Femur (tissue), 1 donor: ENCODE measurements around the gene ARHGEF12.
A peak's percentile ranks its signal among the peaks of the same experiment; 100 is the strongest.

Source experiments
- DNase-seq: peaks from one replicate; pipeline ENCODE4 v3.0.0-alpha.2; 2017

The ARHGEF12 gene

DNA sequence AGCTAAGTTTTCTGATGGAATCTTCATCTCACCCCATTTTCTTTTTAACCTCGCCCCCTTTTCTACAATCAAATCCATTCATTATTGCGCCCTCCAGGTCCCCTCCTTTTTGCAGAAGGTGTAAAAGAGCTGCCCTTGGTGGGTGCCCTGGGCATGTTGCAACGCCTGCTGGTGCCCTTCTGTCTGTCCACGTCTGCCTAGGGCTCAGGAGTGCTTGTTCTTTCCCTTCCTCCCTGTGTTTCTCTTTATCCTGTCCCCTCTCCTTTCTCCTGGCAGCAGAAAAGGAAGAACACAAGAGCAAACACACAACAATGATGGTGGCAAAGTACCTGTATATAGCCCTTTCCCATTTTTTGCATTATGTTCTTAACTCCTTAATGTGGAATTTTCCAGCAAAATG lies 17.3 kb upstream of the ARHGEF12 start:
- DNase-seq, result no peak

DNA sequence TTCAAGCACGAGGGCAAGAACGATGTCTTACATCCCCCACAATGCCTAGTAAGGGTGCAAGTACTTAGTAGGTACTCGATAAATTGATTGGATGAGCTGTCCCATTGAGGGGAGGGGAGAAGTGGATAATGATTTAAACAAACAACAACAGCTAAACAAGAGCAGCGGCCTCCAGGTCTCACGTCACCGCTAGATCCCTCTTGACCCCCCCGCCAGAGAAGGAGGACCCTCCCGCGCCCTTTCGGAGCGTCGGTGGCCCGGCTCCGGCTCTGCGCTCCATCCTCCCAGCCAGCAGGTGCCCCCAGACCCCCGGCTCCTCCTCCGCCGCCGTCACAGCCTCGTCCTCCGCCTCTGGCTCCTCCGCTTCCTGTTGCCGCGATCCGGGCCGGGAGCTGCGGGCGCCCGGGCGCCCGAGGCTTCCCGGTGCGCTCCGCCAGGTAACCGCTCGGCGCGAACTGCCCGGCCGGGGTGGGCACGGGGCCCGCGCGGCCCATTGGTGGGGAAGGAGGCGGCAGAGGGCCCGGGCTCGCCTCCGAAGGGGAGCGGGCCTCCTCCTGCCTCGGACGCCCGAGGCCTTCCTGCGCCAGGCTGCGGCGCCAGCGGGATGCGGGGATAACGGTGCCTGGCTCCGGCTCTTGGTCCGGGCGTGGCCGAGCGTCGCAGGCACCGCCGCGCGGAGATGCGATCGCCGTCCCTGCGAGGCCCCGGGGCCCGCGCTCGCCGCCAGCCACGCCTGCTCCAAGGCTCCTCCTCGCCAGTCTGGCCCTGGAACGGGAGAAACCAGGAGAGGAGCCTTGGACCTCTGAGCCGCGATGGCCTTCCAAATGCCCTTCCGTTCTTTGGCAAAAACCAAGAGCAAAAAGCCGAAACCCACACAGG lies 11.0 kb upstream of the ARHGEF12 start, which contains the start of gene TLCD5:
TSS of gene TLCD5 (plus strand) at position 368 of the 879 bp plus-strand sequence. CDS start 2,143 bp downstream, outside the sequence.
- DNase-seq, result peak; percentile 88

DNA sequence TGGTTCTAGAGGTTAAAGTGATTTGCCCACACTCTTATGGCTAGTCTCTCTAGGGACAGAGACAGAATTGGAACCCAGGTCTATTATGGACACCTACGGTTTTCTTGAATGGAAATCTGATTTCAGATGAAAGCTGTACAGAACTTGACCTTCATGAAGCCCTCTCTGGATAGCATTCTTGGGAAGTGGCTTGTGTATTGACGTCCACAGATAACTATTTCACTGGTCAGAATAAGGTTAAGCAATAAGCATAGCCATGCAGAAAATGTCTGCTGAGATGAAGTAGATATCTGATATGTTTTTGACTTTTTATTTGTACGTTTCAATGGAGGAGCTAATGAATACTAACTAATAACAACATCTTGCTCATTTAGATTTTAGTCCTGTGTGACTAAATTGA lies 10.0 kb upstream of the ARHGEF12 start:
- no peak for DNase-seq

DNA sequence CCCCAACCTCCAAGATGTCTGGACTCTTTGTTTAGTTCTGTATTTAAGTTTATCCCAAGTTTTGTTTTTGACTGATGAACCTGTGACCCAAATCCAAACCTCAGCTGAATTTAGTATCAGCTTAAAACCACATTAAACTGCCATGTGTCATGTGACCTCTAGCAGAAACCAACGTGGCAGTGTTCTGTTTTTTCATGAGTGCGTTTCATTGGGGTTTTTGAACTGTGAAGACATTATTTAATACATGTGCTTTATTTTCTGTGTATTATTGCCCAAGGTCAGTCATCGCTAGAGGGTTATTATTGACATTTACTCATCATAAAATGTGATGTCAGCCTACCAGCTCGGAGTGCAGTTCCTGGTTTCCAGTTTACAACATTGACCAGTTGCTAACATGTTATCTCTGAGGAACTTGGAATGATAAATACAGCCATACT lies 9.3 kb upstream of the ARHGEF12 start:
- DNase-seq, result no peak

DNA sequence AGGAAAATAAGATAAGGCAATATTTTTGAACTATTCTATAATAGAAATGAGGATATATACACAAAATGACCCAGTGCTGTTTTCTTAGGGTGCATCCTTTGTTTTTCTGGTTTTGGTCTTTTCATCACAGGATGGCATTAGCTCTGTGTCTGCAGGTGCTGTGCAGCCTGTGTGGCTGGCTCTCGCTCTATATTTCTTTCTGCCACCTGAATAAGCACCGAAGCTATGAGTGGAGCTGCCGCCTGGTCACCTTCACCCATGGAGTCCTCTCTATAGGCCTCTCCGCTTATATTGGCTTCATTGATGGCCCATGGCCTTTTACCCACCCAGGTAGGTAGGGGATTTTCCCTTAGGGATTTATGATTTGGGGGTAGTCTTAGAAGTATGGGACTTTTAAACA lies 8.9 kb upstream of the ARHGEF12 start:
- DNase-seq, result no peak

DNA sequence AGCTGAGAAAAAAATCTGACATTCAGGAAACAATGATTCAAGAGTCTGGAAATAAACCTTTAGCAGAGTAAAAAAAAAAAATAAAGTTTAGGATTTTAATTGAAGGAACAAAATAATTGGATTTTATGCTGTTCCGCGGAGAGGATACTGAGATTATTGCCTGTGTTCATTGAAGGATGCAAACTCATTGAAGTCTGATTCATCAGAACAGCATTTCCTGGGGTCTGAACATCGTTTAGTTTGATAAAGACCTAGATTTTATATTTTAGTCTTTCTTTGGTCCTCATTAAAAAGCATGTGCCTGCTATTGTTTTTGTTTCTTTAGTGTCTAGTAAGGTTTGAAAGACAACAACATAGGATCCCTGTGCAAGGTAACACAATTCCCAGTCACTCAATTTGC lies 6.7 kb upstream of the ARHGEF12 start:
- no peak for DNase-seq

DNA sequence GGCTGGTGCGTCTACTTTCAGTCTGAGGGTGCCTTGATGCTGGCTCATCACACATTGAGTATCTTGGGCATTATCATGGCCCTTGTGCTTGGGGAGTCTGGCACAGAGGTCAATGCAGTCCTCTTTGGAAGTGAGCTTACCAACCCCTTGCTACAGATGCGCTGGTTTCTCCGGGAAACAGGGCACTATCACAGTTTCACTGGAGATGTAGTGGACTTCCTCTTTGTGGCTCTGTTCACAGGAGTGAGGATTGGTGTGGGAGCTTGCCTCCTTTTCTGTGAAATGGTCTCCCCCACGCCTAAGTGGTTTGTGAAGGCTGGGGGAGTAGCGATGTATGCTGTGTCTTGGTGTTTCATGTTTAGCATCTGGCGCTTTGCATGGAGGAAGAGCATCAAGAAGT lies 6.2 kb upstream of the ARHGEF12 start:
- DNase-seq, result no peak

DNA sequence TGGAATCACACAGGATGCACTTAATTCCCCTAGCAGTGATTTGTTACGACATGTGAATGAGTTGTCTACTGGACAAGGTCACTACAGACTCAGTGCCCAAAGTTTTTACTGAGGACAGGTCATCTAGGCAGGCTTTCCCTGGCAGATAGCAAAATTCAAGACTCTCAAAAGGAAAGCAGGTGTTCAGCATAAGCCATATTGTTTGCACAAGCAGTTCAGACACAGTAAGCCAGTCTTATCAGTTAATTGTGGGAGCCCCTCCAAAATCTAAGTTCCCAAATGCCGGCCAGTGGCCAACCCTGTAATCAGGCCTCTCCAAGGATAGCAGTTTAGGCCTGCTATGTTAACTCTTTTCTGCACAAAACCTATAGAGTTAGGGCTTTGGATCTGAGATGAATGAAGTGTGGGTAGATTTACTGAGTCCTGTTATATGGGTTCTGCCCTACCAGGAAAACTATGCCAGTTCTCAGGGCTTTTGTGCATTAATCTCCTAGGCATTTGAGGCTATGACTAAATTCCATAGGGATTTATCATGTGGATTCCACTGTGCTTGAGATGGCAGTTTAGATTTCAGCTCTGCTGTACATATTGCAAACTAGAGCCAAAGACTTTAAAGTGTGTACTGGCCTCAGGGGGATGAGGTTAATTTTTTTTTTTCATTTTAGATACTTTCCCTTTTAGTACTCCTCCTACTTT lies 4.8 kb upstream of the ARHGEF12 start:
- no peak for DNase-seq

DNA sequence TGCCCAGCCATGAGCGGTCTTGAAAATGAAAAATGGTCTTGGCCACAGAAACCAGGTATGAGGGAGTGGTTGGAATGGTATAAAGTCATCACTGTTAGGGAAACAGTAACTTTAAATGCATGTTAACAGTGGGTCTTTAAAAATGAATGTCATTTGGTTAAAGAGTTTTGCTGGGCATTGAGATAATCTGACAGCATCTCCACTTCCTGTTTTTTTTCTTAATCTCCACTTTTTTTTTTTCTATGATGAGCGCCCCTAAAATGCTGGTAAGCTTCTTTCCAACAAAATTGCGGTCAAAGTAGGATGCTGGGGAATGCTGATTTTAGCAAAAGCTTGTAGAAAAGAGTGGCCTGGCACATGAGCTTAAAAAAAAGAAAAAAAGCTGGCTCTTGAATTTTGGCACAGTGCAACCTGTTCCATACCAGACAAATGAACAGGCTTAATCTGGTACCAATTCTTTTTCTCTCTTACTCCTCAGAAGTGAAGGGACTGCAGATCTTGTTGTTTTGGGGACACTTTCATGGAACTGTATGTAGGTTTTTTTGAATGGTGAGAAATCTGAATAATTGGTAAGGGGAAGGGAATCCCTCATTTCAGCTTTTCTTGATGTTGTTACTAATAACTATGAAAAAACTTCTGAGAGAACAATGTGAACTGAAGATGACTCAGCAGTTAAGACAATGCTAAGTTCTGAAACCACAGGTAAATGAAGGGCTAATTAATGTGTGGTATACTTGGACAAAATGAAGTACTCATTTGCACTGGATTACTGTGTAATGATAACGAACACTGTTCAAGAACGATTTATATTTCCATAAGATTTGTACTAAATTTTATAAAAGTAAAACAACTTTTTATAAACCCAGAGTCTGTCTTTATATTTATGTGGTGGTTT lies 3.1 kb upstream of the ARHGEF12 start:
- DNase-seq, result no peak

DNA sequence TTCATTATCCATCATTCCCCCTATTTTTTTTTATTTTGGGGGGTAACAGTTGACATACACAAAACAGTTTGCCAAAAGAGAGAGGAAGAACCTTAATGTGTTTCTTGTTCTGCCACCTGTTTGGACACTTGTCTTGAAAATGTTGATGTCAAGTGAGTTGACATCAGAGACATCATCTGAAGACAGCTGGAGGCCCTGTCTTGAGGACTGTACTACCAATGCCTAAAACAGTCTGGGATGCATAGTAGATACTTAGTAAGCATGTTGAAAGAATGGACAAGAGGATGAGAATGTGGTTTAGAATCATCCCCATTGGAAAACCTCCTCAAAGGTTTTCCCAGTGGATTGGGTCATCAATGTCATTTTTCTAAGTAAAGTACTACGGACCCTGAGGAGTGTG lies 2.4 kb upstream of the ARHGEF12 start:
- DNase-seq, result no peak

DNA sequence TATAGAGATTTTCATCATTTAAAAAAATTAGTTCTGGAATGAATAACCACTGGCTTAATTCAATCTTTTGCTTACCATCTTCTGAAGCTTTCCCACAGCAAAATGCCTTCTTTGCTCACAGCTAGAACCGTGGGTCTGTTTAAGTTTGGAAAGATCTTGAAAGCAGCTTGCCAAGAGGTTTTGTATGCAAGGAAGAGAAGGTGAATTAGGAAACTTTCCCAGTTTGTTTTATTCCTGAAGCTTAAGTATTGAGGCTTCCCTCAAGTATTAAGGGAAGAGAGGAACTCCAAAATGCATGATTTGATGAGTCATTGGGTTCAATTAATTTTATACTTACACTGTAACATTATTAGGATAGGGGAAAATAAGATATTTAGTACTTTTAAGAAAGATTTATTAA lies 1.9 kb upstream of the ARHGEF12 start:
- no peak for DNase-seq

DNA sequence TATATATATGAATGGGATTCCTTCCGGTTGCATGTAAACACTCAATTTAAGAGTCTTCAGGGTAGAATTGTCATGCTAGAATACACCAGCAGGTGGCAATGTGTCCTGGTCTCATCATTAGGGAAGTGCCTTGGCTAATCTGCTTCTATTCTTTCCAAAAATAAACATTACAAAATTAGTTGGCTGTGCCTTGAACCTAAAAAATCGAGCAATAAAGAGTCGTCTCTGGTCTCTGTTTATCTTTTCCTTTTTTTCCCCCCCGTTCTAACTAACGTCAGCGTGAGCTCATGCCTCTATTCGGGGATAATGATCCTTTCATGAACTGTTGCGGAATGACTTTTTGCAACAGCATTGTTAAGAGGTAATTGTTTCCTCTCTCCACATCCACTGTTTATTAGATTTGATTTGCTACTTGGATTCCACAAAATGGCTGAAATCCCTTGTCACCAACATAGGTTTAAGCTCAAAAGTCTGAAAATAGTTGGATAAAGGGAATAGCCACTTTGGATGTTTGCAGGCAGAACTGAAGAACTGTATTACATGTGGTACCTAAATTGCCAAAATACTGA lies 1.2 kb upstream of the ARHGEF12 start:
- DNase-seq, result peak; percentile 78

DNA sequence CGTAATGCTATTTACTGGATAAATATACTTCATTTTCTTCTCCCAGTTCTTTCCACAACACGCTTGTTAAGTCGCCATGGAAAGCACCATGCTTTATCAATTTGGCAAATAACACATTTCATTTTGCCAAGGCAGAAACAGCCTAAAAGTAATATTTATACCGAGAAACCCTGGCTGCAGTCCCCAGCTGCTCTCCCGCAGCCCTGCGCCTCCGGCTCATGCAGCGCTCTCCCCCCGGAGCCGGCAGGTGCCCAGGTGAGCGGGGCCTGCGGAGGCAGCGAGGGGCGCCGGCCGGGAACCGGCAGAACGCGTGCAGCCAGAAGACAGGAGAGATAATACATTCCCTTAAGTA lies 681 bp upstream of the ARHGEF12 start:
- no peak for DNase-seq

DNA sequence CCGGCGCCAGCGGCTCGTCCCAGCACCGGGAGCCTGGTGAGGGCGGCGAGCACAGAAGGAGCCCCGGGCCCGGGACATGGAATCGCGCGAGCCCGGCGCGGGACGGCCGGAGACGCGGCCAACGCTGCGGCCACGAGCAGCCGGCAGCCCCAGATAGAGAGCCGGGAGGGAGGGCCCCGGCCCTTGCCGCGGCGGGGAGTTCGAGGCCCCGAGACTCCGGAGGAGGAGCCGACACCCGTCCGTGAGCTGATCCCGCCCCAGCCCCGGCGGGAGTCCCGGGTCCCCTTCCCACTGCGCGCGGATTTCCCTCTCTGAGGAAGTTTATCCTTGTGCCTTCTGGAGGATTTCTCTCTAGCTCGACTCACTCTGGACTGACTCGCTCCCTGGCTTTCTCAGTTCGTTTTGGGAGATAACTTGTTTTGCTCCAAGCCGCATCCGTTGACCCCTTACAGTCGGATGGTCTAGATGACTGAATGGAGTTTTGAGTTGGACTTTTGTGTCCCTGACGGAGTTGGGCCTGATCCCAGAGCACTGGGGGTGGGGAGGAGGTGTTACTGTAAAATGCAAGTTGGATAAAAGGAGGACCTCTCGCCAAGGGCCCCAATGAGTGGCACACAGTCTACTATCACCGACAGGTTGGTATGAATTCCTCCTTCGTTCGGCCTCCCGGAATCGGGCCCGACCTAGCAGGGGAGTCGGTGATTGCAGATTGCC lies 585 bp downstream of the ARHGEF12 start:
- peak; percentile 75 for DNase-seq

DNA sequence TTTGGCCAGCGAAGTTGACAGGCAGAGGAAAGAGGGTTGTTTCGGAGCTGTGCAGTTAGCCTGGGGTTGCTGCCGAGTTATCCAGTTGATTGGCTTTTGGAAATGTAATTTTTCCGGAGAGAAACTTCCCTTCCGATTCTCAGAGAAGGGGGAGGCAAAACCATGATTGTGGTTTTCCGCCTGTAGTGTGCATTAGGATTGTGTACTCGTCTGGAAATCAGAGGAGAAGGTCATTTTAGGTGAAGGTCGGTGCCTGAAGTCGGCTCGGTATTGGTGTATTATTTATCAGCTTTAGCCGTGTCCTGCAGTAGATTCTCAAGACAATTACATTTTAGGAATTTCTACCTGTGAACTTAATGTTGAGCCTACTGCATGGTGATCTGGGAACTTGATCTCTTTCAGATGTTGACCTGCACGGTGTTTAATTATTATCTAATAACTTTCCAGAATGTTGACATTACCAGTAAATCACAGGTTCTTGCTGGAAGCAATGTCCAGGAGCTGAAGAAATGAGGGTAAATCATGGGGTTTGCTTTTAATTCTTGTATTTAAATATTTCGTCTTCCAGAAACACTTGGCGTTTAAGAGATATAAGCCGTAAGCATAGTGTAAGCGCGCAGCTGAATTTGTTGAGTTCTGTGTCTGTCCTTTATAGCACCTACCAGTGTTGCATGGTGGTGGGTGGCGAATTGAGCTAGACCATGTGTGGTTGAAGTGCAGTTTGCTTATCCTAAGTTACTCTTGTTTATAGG lies 1.3 kb downstream of the ARHGEF12 start:
- no peak for DNase-seq

DNA sequence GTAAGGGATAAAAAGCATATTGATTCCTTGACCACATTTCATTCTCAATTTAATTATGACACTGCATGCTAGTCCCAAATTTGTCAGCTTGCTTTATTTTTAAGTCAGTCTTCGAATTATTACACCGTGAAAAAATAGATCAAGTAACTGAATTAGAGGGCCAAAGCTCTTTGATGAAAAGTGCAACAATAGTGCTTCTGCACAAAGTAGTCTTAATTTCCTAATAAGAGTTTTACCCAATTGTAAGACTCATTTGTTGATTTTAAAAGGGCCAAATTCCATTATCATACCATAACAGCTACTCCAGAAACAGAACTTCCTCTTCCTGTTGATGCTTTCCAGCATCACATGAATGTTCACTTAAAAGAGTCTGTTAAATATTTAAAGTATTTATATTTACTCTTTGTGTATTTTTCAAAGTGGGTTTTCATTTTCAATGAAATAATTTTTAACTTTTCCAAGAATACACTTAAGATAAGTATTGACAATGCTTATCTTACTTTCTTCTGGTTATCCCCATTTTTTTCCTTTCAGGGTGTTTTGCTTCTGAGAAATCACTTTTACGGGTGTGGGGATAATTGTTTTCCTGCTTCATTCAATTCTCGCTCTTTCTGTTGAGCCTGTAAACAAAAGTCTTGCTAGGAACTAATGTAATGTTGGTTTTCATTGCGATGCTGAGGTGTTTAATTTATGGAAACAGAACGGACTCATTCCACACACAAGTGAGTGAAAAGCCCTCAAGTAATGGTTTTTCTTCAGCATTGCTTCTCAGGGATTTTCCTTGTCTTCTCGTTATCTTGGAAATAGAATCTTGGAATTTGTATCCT lies 2.1 kb downstream of the ARHGEF12 start:
- no peak for DNase-seq

DNA sequence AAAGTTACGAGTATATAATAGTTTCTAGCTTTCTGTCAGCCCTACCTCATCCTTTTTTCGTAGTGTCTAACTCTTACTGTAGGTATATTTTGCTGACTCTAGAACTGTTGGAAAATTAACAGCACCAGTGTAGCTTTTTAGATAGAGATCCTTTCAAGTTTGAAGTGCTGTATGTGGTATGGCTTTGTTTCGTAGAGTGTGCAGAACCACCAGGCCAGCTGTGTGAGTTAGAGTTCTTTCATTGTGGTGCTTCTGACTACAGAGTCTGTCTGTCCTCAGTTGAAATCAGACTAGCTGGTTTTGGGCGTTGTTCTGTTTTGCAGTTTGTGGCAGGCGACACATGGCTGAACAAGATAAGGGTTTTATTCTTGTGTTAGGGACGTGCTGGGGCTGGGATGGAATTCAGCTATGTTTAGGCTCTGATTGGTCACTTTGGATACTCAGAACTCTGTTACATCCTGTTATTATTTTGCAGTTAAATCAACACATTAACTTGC lies 3.2 kb downstream of the ARHGEF12 start:
- DNase-seq, result peak; percentile 47

DNA sequence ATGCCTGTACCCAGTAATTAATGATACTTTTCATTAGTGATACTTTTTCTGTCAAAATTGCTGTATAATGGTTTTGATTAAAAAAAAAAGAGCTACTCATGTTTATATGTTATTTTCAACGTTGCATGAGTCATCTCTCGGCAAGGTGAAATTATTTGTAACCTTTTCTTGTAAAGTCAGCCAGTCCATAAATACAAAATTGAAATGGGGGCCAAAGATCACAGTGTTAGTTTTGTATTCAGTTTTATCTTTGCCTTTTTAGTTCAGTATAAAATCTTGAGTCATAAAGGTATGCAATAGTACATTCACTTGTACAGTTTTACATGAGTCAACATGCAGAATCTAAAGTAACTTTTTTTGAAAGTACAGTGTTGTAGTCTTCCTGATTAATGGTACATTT lies 4.3 kb downstream of the ARHGEF12 start:
- DNase-seq, result no peak

DNA sequence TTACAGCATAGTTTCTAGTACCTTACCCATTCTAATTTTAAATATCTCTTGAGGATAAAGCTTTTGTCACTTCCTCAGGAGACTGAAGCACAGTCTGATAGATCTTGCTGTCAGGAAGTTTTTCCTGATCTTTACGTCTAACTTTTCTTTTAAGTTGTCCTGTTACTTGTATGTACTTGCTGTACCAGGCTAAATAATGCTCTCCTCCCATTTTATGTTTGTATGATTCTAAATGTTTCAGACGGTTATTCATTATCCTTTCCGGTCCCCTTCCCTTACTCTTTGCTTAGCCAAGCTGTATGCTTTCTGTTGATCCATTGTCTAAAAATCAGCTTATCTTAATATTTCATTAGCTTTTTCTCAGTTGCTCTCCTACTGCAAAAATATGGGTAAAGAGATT lies 6.0 kb downstream of the ARHGEF12 start:
- no peak for DNase-seq

DNA sequence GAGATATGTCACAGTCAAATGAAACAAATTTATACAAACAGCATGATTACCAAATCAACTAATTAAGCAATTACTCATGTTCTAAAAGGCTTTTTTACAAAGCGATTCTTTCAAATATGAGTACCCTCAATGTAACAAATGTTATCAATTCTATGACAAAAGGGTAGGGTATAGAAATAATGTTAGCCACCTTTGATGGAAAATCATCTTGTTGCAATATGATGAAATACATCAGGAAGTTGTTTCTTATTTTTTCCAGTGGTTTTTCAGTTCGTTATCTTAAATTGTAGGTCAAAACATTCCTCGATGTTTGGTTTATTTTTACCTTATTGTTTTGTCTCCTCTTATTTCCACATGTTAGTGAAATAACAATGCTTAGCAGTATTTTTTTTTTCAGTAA lies 6.5 kb downstream of the ARHGEF12 start:
- DNase-seq, result no peak
